ENCODE results near the gene PTPRH.
A peak's percentile ranks its signal among the peaks of the same experiment; 100 is the strongest.
"Not testable (repeated sequence)": the region's sequence is repeated elsewhere in the genome, so short reads cannot be mapped to it uniquely, and the experiment has no call there.

PTPRH gene

GRCh38 chr19:55176076-55176475 lies 33.2 kb downstream of the PTPRH start:
- H3K4me3 ChIP-seq (ENCODE audit: low read depth, low read length) = no peak overlapping the region
- TF ChIP-seq CTCF (IDR thresholded peaks at IDR 0.05; ENCODE audit: low read depth, low read length) = no peak

- no peak overlapping the region for H3K4me3 ChIP-seq (ENCODE audit: low read depth, low read length)
- no peak for TF ChIP-seq CTCF (IDR thresholded peaks at IDR 0.05; ENCODE audit: low read depth, low read length)
Observed at GRCh38 chr19:55175117-55175867, 34.0 kb downstream of the PTPRH start.

GRCh38 chr19:55174425-55175116 lies 34.7 kb downstream of the PTPRH start:
- TF ChIP-seq CTCF (IDR thresholded peaks at IDR 0.05; ENCODE audit: low read depth, low read length) = no peak
- H3K4me3 ChIP-seq (ENCODE audit: low read depth, low read length) = no peak overlapping the region

- TF ChIP-seq CTCF (IDR thresholded peaks at IDR 0.05; ENCODE audit: low read depth, low read length) = no peak
- H3K4me3 ChIP-seq (ENCODE audit: low read depth, low read length) = peak overlapping the region; percentile 53
Observed at GRCh38 chr19:55173714-55174409, 35.4 kb downstream of the PTPRH start.

GRCh38 chr19:55173186-55173713 lies 36.1 kb downstream of the PTPRH start:
- peak overlapping the region; percentile 53 for H3K4me3 ChIP-seq (ENCODE audit: low read depth, low read length)
- no peak for TF ChIP-seq CTCF (IDR thresholded peaks at IDR 0.05; ENCODE audit: low read depth, low read length)

- peak overlapping the region; percentile 53 for H3K4me3 ChIP-seq (ENCODE audit: low read depth, low read length)
- TF ChIP-seq CTCF (IDR thresholded peaks at IDR 0.05; ENCODE audit: low read depth, low read length) = no peak
Observed at GRCh38 chr19:55172741-55173140, 36.6 kb downstream of the PTPRH start.

GRCh38 chr19:55172318-55172717 lies 37.0 kb downstream of the PTPRH start:
- H3K4me3 ChIP-seq (ENCODE audit: low read depth, low read length) = not testable (repeated sequence)
